Neural progenitor cell (in vitro differentiated cells): Measurements from ENCODE around the gene SNX2. TPM values are rescaled to one million over a fixed set of nuclear protein-coding genes. Genes with fewer than 3 reads are reported as not detected.

Experiments
- DNase-seq: peaks from one replicate; pipeline ENCODE4 v3.0.0-alpha.2; 2016; ENCODE audit warnings: low spot score
- H2AFZ ChIP-seq: fragments of 200-600 bp; sonication (generic); replicated peaks from 2 replicates; pipeline ENCODE4 v1.6.1; 2016; ENCODE audit warnings: antibody characterized with exemption
- H3F3A ChIP-seq: fragments of 200-600 bp; sonication (generic); 2 replicates; pipeline ENCODE4 v1.6.1; 2016; ENCODE audit warnings: antibody characterized with exemption, low read depth
- H3K27ac ChIP-seq: fragments of 200-600 bp; sonication (generic); 2 replicates; pipeline ENCODE4 v1.5.1; 2016; ENCODE audit warnings: mild to moderate bottlenecking
- H3K27me3 ChIP-seq: fragments of 200-600 bp; sonication (generic); 2 replicates; pipeline ENCODE4 v1.6.1; 2016; ENCODE audit warnings: mild to moderate bottlenecking, moderate library complexity
- H3K36me3 ChIP-seq: fragments of 200-600 bp; sonication (generic); 2 replicates; pipeline ENCODE4 v1.5.1; 2016
- H3K4me1 ChIP-seq: fragments of 200-600 bp; sonication (generic); 2 replicates; pipeline ENCODE4 v1.6.1; 2016; ENCODE audit warnings: mixed run types
- H3K4me2 ChIP-seq: fragments of 200-600 bp; sonication (generic); 2 replicates; pipeline ENCODE4 v1.6.1; 2016
- H3K4me3 ChIP-seq: fragments of 200-600 bp; sonication (generic); 2 replicates; pipeline ENCODE4 v1.5.1; 2016
- H3K79me2 ChIP-seq: fragments of 200-600 bp; sonication (generic); 2 replicates; pipeline ENCODE4 v1.6.1; 2016; ENCODE audit warnings: low read depth
- H3K9ac ChIP-seq: fragments of 200-600 bp; sonication (generic); 2 replicates; pipeline ENCODE4 v1.6.1; 2016
- H3K9me3 ChIP-seq: fragments of 200-600 bp; sonication (generic); 2 replicates; pipeline ENCODE4 v1.5.1; 2016; ENCODE audit warnings: low read depth
- H4K20me1 ChIP-seq: fragments of 200-600 bp; sonication (generic); 2 replicates; pipeline ENCODE4 v1.6.1; 2016; ENCODE audit warnings: low read depth
- H3K27ac Mint-ChIP-seq: 3 replicates; pipeline ENCODE4 v1.8.0; 2021; ENCODE audit warnings: mixed read lengths
- H3K27me3 Mint-ChIP-seq: 2 replicates; pipeline ENCODE4 v1.8.0; 2022; ENCODE audit warnings: low read depth, mild to moderate bottlenecking, inconsistent platforms, moderate library complexity, mixed read lengths; ENCODE audit not compliant: insufficient read depth
- H3K36me3 Mint-ChIP-seq: 3 replicates; pipeline ENCODE4 v1.8.0; 2021; ENCODE audit warnings: mixed read lengths
- H3K4me1 Mint-ChIP-seq: 3 replicates; pipeline ENCODE4 v1.8.0; 2021; ENCODE audit warnings: mixed read lengths
- H3K4me3 Mint-ChIP-seq: 3 replicates; pipeline ENCODE4 v1.8.0; 2021; ENCODE audit warnings: mild to moderate bottlenecking, moderate library complexity, mixed read lengths
- H3K9me3 Mint-ChIP-seq: 3 replicates; pipeline ENCODE4 v1.8.0; 2020; ENCODE audit warnings: mixed read lengths
- CTCF ChIP-seq: fragments of 200-600 bp; sonication (generic); IDR thresholded peaks from 2 replicates; pipeline ENCODE4 v1.5.1; 2017; ENCODE audit warnings: antibody characterized with exemption, mild to moderate bottlenecking
- EZH2 ChIP-seq: fragments of 200-600 bp; sonication (generic); IDR thresholded peaks from 2 replicates; pipeline ENCODE4 v1.6.1; 2017; ENCODE audit warnings: antibody characterized with exemption, mild to moderate bottlenecking, moderate library complexity
- EZH2phosphoT487 ChIP-seq: fragments of 200-600 bp; sonication (generic); IDR thresholded peaks from 2 replicates; pipeline ENCODE4 v1.6.1; 2017; ENCODE audit warnings: antibody characterized with exemption
- total RNA-seq: library from RNA; depleted of rRNA; stranded (reverse); fragments of >200 nt; gene quantifications from 2 replicates; pipeline ENCODE4 v1.2.3, GENCODE V29; 2015; ENCODE audit warnings: low replicate concordance

Gene SNX2
- total RNA-seq, 1 donor from 2014 or later: 73.0 TPM

GRCh38 chr5:122788371-122788770, 13.5 kb downstream of the SNX2 start:
- H3K4me1 Mint-ChIP-seq: no peaks in the 10 kb centered on the region
- H3K27me3 Mint-ChIP-seq: peaks cover 2% of the 10 kb centered on the region
- no peaks in the 10 kb centered on the region for H3K9me3 ChIP-seq
- no peak overlapping the region for H3K27ac ChIP-seq
- no peaks in the 10 kb centered on the region for H4K20me1 ChIP-seq
- H3K79me2 ChIP-seq: peaks cover 95% of the 10 kb centered on the region
- no peak overlapping the region for H3K4me3 ChIP-seq
- TF ChIP-seq EZH2phosphoT487 (no peak), CTCF (no peak), EZH2 (no peak)
- H3K4me1 ChIP-seq: no peaks in the 10 kb centered on the region
- H2AFZ ChIP-seq: no peak overlapping the region
- DNase-seq: no peak
- no peak overlapping the region for H3K4me2 ChIP-seq
- H3K27ac Mint-ChIP-seq: no peak overlapping the region
- peaks cover 48% of the 10 kb centered on the region for H3K9me3 Mint-ChIP-seq
- H3K27me3 ChIP-seq: no peaks in the 10 kb centered on the region
- no peak overlapping the region for H3K4me3 Mint-ChIP-seq
- H3K36me3 Mint-ChIP-seq: peaks cover 42% of the 10 kb centered on the region
- no peaks in the 10 kb centered on the region for H3K36me3 ChIP-seq
- H3K9ac ChIP-seq: no peak overlapping the region
- H3F3A ChIP-seq: no peaks in the 10 kb centered on the region

GRCh38 chr5:122788996-122789395, 14.1 kb downstream of the SNX2 start:
- no peaks in the 10 kb centered on the region for H3K36me3 ChIP-seq
- peaks cover 89% of the 10 kb centered on the region for H3K79me2 ChIP-seq
- no peaks in the 10 kb centered on the region for H3K9me3 ChIP-seq
- no peak overlapping the region for H3K4me3 ChIP-seq
- H4K20me1 ChIP-seq: no peaks in the 10 kb centered on the region
- H3K9me3 Mint-ChIP-seq: peaks cover 44% of the 10 kb centered on the region
- no peaks in the 10 kb centered on the region for H3F3A ChIP-seq
- no peaks in the 10 kb centered on the region for H3K27me3 ChIP-seq
- no peaks in the 10 kb centered on the region for H3K4me1 ChIP-seq
- no peak overlapping the region for H3K4me3 Mint-ChIP-seq
- TF ChIP-seq EZH2: no peak
- no peak for TF ChIP-seq CTCF
- TF ChIP-seq EZH2phosphoT487: no peak
- H3K27ac Mint-ChIP-seq: no peak overlapping the region
- H3K27ac ChIP-seq: no peak overlapping the region
- no peak overlapping the region for H3K9ac ChIP-seq
- no peaks in the 10 kb centered on the region for H3K4me1 Mint-ChIP-seq
- H2AFZ ChIP-seq: no peak overlapping the region
- DNase-seq: no peak
- H3K27me3 Mint-ChIP-seq: peaks cover 2% of the 10 kb centered on the region
- no peak overlapping the region for H3K4me2 ChIP-seq
- H3K36me3 Mint-ChIP-seq: peaks cover 38% of the 10 kb centered on the region

GRCh38 chr5:122789461-122790171, 14.7 kb downstream of the SNX2 start:
- H3K27ac ChIP-seq: no peak overlapping the region
- DNase-seq: no peak
- Mint-ChIP-seq H3K9me3 (peaks cover 40% of the 10 kb centered on the region), H3K27me3 (peaks cover 2% of the 10 kb centered on the region), H3K4me3 (no peak overlapping the region), H3K4me1 (no peaks in the 10 kb centered on the region), H3K36me3 (peaks cover 37% of the 10 kb centered on the region), H3K27ac (no peak overlapping the region)
- TF ChIP-seq EZH2phosphoT487 (no peak), EZH2 (no peak), CTCF (no peak)
- no peaks in the 10 kb centered on the region for H3K36me3 ChIP-seq
- H3K4me1 ChIP-seq: no peaks in the 10 kb centered on the region
- H3K9ac ChIP-seq: no peak overlapping the region
- H3K27me3 ChIP-seq: no peaks in the 10 kb centered on the region
- H3K9me3 ChIP-seq: no peaks in the 10 kb centered on the region
- H4K20me1 ChIP-seq: no peaks in the 10 kb centered on the region
- peaks cover 83% of the 10 kb centered on the region for H3K79me2 ChIP-seq
- no peak overlapping the region for H3K4me2 ChIP-seq
- H2AFZ ChIP-seq: no peak overlapping the region
- H3F3A ChIP-seq: no peaks in the 10 kb centered on the region
- H3K4me3 ChIP-seq: no peak overlapping the region
